GM18499 (cell line): ENCODE results near the gene POLR3H.

Source experiments
- ATAC-seq: cut with Tn5 transposase; IDR thresholded peaks from one replicate; pipeline ENCODE4 v1.9.1; 2021; ENCODE audit warnings: moderate number of reproducible peaks; ENCODE audit not compliant: insufficient read depth, unreplicated experiment

The POLR3H gene

DNA sequence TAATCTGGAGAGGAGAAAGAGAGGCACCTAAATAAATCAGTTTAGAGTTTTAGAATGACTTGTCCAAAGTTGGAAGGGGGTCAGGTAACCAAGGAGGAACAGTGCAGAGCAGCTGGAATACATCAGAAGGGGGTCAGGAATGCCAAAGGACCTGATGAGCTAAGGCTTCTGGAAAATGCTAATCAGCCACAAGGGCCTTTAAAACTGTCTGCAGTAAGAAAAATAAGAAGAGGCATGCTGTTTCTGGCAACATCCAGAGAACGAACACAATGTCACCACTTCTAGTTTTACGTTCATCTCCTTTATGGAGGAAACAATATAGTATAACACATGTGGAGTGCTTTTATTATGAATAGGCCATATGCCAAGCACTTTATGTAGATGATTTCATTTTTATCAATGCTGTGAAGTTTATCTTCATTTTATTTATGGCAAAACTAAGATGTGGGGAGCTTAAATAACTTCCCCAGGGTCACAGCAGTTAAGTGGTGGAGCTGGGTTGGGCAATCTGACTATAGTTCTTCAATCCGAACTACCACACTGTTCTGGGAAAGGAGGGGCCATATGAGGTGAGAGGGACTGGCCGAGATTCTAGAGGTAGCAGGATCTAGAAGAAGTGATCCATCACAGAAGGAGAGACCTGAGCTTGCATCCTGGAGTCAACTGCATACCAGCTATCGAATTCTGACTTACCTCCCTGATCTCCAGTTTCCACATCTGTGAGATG, 52.7 kb downstream of the POLR3H start:
- ATAC-seq, result no peak

GRCh38 chr22:41488596-41489385, 55.5 kb downstream of the POLR3H start:
- no peak for ATAC-seq

GRCh38 chr22:41488076-41488475, 56.2 kb downstream of the POLR3H start:
- no peak for ATAC-seq

GRCh38 chr22:41487037-41487935, 57.0 kb downstream of the POLR3H start:
- no peak for ATAC-seq

DNA sequence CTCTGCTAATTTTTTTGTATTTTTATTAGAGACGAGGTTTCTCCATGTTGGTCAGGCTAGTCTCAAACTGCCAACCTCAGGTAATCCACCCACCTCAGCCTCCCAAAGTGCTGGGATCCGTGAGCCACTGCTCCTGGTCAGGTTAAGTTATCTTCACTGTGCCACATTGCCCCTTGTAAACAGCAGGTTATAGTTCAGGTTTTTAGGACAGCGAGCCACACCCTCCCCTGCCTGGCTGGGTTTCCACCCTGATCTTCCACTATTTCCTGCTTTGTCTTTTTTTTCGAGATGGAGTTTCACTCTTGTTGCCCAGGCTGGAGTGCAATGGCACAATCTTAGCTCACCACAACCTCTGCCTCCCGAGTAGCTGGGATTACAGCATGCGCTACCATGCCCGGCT, 59.2 kb downstream of the POLR3H start:
- ATAC-seq, result no peak

- no peak for ATAC-seq
Measured at GRCh38 chr22:41482319-41482935, 61.8 kb downstream of the POLR3H start.

- ATAC-seq, result no peak
Measured at GRCh38 chr22:41481925-41482318, 62.3 kb downstream of the POLR3H start.

- ATAC-seq, result no peak
Measured at GRCh38 chr22:41481131-41481830, 63.0 kb downstream of the POLR3H start.

GRCh38 chr22:41480397-41480735, 63.9 kb downstream of the POLR3H start:
- ATAC-seq, result no peak

GRCh38 chr22:41479671-41480396, 64.4 kb downstream of the POLR3H start:
- ATAC-seq, result no peak

DNA sequence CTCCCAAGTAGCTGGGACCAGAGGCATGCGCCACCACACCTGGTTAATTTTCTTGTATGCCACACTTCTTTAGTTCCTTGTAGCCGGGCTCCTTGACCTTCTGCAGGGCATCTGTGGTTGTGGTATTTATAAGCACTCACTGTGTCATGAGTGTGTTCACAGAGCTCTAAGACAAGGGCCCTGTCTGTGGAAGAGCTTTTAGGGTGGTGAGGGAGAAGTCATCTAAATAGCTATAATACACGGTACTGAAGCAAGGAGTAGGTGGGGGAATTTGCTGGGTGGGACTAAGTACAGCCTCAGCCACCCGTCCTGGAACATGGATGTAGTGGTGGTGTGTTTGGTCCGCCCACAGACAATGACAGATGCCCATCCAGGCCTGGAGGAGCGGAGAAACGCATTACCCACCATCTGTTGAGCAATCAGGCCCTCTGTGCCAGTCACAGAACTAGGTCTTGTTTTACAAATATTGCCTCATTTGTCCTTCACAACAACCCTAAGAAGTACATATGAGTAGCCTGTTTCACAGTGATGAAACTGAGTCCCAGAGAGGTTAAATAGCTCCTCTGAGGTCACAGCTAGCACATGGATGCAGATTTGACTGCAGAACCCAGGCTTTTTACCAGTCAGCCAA, 65.3 kb downstream of the POLR3H start:
- ATAC-seq, result no peak

DNA sequence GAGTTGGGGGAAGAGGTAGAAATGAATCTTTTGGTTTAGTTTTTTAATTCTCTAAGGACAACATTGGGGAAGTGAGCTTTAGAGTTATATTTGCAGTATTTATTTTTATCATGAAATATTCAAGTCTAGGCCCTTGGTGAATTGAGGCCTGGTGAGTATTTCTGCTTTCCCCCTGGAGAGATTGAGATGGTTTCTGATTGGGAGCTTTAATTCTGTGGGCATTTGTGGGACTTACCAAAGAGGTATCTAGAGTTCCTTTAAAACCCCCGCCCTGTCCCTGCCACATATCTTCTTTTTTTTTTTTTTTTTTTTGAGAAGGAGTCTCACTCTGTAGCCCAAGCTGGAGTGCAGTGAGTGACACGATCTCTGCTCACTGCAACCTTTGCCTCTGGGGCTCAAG, 65.8 kb downstream of the POLR3H start:
- ATAC-seq, result no peak
